ENCODE results near the gene SDK1.

SDK1 gene

DNA sequence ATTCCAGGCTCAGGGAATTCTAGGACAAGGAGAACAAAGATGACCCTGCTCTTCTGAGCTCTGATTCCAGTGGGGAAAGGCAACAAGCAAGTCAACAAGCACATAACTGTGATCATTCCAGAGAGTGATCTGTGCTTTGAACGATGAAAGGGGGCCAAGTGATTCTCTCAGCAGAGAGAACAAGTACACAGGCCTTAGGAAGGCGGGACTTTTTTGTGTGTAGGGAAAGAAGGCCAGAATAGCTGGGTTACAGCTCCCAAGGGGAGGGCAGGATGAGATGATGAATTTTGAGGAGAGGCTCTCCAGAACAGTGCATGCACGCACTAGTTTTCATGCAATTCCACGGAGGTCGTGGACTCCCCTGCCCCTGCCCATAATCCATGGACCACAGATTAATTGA lies 565.2 kb downstream of the SDK1 start:
- DNase-seq, result no peak

DNA sequence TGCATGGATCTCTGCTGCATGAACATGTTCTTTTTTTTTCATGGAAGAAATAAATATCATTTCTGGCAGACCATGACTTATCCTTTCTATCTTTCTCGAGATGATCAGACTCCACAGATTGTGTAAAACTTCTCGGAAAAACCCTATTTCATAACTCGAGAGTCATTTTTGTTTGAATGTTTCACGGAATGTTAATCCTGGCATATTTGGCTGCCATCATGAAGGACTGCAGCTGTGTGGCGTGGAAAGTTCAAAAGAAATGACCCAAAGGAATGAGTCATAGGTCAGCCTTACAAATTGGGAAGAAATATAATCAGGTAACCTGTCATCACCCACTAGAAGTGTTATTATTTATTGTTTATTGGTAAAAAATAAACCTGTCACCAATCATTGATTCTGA lies 566.8 kb downstream of the SDK1 start:
- DNase-seq, result no peak

DNA sequence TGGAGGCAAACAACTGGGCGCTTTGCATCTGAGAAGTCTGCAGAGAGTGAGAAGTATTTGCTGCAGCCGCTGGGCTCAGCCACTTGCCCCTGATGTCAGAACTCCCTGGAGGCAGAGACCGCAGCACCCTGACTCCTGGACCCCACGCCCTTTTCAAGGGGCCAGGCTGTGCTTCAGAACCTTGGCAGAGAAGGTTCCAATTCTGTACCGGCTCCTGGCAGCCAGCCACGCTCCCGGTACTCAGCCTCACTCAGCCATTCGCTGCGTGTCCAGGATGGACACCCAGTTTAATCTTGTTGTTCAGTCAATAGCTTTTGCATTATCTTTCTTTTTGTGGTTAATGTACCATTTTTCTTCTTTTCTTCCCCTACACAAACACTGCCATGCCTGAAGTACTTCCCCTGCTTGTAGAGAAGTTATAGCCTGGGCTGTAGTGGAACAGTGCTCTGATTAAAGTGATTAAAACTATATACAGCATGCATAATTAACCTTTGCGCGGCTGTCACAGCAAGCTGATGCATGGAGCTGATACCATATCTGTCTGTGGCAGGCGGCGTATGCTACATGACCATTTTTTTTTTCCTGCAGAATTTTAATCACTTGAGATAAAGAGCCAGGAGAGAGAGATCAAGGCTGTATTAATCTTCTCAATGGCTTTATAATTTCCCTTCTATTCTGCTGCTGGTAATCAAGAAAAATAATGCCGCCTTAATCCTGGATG lies 578.5 kb downstream of the SDK1 start:
- DNase-seq, result peak in 1 of 56 donors; percentile 8

DNA sequence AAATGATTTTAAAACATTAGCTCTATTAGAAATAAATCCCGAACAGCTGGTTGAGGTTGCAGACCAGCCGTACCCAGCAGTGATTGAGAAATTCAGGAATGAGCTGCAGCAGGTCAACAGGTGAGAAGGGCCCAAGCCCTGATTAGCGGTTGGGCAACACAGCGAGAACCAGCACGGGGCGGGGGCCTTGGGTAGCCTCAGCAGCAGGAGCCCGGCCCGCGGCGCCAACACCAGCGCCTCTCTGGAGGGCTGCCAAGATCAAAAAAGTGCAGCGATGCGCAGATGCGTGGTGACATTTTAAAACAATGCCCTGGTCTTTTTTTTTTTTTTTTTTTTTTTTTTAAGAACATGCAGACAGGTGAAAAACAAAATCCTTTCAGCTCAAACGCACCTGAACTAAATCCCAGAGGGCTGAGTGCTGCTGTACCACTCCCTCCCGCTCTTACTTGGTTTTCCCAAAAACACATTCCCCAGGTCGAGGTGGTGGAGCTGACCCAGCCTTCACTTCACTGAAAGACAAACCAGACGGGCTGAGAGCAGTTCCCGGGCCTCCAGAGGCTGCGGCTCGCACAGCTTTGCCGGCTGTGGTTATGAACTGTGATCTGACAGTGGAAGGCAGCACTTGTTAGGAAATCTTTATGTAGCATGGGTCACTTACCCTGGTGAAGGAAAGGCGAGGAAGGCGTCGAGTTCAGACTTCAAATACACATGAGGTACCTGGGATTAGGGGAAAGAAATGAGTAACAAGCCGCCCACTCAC lies 579.4 kb downstream of the SDK1 start:
- DNase-seq, result no peak

DNA sequence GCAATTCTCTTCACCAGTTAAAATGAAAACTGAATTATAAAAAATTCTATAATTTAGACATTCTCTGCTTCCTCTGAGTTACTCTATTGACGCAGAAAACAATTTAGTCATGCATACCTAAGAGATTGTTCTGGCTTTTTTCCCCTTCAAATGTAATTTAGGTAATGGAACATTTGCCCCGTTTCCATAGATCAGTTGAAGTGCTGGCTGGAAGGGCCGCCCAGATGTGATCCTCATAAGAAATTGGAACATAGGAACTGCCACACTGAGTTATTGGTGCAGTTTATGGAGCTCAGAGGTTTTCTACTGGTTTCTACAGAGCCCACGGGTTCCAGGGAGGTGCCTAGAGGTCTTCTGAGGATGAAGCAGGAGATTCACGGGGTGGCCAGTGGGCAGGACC lies 581.7 kb downstream of the SDK1 start:
- DNase-seq, result no peak

DNA sequence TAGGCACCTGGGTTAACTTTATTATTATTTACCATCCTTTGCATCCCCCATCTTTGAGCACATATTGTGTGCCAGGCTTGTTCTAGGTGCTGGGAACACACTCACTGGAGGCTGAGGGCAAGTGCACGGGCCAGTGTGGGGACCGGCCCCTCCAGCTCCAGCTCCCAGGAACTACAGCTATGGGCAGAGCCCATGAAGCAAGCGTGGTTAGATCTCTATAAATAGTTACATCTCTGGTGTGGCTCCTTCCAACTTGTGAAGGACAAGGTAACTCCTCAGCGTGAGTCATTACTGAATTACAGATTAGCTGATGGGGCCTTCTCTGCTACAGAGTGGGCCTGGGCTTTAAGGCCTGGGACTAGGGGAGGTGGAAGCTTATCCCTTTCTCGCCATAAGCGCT lies 583.5 kb downstream of the SDK1 start:
- DNase-seq, result no peak

DNA sequence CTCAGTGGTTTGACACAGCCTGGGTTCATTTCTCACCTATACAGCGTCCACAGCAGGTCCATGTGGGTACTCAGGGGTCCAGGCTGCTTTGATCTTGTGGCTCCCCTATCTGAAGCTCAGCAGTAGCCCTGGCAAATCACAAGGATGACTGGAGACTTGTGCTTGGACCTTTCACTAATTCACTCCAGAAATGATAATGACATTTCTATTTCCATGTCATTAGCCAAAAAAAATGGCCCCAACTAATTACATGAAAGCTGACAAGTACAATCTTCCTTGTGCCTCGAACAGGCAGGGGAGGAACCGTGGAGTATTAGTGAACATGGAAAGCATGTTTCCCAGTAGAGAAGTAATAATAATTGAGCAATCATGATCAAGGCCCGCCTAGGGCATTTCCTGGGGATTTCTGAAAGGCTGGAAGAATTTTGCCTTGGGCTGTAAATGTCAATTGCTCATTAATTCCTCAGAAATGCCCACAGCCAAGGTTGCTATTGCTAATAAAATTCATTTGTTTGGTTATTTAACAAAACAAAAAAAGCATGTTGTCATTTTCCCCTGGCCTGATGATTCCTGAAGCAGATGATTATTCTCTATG lies 586.1 kb downstream of the SDK1 start:
- no peak for DNase-seq

DNA sequence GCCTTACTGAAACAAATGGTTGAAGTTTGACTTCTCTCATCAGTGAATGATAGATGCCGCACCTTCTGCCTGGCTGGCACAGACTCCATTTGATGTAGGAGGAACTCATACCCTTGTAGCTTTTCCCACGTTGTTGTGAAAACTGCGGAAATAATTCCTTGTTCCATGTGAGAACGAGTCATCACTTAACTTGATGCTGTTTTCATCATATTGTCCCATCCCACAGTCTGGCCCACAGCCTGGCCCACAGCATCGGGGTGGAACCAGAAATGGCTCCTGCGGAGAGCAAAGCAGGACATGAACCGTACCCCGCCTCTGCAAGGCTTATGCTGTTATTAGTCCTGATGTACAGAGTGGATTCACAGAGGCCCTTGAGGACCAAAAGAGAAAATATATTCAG lies 587.0 kb downstream of the SDK1 start:
- DNase-seq, result no peak

DNA sequence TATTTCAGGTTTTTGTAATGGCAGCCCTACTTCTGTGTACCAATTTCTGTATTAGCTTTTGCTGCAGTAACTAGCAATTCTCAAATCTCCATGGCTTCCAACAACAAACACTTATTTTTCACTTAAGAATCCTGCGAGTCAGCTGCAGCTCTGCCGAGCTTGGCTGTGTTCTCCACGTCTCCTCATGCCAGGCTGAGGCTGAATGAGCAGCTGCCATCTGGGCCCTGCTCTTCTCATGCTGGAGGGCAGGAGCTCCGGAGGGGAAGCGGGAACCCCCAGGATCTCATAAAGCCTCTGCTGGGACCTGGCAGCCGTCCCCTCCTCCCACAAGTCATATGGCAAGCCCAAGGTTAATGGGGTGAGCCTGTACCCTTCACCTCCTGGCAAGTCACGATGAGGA lies 591.1 kb downstream of the SDK1 start:
- peak in 10 of 56 donors; percentile 13 to 48 (median 30) for DNase-seq

DNA sequence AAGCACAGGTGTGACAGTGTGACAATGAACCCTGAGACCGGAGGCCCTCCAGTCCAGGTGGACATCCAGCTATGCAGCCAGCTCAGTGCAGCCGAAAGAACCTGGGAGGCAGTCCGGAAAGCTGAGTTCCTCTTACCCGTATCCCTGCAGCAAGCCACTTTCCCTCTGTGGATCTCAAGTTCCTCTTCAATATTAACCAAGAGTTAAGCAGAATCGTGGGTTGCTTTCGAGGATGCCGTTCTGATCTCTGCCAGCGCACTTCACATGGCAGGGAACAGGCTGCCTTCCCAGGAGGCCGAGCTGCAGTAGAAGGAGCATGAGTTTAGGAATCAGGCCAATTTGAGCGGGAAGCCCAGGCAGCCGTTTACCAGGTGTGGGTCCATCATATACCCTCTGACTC lies 591.6 kb downstream of the SDK1 start:
- peak in 1 of 56 donors; percentile 26 for DNase-seq

DNA sequence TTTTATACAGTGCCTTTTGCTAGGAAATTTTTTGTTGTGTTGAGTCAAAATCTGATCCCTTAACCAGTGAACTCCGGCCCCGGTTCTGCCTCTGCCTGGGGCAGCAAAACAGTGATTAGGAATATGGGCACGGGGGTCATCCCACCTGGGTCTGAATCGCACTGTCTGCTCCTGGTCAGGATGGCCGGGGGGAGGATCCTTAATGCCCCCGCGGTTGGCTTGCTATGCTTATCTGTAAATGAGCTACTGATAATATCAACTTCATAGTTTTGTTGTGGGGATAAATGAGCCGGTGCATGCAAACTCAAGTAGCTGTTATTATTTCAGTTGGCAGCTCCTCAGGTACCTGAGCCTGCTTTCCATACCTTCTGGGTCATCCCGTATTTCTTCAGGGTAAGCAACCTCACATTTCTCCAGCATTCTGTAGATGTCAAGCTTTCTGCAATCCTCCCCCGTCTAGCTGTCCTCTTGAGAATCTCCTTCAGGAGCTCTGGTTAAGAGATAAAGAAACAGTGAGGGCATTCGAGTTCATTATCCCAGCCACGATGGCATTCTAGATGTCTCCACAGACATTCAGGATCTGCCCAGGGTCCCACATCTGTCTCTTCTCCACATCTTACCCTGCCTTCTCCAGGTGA lies 592.2 kb downstream of the SDK1 start:
- DNase-seq, result no peak

DNA sequence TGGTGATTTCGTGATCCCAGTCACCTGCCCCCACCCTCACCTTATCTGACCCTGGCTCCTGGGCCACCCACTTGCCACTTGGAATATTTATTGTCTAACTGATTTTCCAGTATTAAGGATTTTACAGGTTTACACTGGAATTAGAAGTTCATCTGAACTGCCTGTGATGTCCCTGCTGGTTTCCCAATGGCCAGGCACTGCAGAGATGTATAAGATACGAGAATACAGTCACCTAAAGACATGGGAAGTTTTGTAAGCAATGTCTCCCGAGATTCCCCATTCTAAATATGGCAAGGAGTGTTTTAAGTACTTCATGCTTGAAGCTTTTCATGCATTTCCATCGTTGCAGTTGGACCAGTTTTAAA lies 592.7 kb downstream of the SDK1 start:
- DNase-seq, result no peak

DNA sequence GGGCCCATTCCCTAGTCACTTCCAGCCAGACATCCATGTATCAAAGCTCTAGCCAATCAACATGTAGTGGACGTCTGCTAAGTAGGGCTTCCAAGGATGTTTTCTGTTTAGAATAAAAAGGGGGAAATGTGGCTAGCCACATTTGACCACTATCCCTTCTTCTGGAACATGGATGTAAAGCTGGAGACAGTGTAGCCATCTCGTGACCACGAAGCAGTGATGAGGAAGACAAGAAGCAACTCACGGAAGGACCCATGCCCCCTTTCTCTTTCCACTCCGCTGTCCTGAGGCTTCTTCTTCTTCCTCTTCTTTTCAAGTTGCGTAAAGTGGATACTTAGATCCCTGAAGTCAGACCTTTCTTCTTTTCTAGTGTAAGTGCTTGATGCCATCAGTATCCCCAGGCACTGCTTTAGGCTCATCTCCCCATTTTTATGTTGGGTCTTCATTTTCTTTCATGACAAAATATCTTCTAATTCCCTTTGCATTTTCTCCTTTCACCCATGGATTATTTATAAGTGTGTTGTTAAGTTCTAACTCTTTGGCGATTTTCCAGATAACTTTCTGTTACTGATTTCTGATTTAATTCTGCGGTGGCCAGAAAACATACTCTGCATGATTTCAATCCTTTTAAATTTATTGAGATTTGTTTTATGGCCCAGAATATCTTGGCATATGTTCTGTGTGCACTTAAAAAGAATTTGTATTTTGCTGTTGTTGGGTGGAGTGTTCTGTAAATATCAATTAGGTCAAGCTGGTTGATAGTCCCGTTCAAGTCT lies 594.5 kb downstream of the SDK1 start:
- no peak for DNase-seq

DNA sequence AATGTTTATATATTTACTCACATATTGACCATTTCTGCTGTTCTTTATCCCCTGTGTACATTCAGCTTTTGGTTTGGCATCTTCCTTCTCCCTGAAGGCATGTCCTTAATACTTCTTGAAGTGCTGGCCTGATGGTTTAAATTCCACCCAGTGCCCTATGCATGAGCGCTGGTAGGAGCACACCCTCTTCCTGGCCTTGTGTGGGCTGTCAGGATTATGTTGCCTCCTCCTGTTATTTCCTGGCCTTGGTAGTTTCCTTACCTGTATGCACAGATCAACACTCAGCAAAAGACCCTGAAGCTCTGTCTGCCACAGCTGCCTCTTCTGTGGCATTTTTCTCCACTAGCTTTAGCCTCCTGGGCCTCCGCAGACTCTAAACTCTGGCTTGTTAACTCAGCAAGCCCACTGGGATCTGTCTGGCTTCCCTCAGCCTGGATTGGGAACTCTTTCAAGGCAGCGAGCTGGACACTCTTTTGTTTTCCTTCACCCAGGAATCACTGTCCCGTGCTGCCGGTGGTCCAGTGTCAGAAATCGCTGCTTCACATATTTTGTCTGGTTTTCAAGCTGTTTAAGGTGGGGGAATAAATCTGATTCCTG lies 595.2 kb downstream of the SDK1 start:
- no peak for DNase-seq

DNA sequence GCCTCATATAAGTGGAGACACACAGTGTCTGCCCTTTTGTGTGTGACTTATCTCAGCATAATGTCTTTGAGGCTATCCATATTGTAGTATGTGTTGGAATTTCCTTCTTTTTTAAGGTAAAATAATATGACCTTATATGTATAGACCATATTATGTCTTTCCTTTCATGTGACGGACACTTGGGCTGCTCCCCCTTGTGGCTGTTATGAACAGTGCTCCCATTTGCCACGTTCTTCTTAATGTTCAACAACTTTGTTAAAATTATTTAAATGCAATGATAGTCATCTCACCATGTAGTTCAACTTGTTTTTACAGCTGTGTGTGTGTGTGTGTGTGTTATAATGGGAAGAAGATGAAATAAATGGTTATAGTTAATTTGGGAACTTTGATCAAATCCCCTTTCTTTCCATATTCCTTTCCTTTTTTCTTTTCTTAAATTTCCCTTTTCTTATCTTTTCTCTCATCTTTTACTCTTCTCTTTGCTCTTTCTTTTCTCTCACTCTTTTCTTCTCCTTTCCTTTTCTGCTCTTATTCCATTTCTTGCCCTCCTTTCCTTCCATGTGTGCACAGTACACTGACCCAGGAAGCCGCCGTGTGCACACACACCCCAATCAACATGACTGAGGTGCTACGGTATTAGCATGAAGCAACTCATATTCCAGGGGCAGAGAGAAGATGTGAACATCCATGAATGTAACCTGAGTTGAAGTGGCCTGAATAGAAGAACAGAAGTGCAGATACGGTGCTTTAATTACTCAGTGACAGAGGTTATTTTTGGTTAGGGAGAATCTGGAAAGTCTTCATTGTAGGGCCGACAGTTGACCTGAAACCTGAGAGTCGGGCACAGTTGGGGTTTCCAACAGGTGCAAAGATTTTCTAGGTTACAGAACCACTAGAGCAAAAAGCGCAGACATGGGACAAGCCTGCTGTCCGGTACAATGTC lies 596.6 kb downstream of the SDK1 start:
- DNase-seq, result peak in 2 of 56 donors; percentile 29 to 41

DNA sequence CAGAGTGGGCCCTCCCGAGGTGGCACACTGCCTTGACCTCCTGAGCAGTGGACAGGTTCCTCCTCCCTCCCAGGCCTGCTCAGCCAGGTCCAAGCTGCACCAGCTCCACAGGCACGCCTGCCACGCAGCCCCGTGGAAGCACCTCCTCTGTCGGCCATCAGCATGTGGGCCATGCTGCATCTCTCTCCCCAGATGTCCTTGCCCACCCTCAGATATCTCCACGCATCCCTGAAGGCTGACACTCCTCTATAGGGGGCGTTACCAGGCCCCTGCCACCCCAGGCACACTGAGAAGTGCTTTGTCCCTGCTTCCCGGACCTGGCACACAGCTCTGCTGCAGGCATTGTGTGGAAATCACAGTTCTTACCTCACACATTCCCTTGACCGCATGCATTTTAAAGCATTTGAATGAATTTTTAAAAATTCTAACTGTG lies 598.5 kb downstream of the SDK1 start:
- no peak for DNase-seq

DNA sequence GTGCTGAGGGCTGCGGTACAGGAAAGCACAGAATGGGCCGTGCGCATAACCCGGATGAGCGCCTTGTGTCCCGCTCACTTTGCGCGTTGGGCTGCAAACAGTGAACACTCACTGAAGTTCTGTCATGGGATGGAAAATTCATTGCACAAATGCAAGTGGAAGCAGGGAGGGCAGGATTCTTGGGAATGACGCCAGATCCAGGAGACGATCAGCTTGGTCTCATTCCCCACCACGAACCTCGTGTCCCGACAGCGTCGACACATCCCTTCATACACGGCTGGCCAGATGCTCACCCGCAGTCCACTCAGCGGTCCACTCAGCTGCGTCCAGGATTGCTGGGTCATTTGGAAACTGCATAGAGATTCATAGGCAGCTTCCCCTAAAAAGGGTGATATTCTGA lies 607.1 kb downstream of the SDK1 start:
- DNase-seq, result no peak

DNA sequence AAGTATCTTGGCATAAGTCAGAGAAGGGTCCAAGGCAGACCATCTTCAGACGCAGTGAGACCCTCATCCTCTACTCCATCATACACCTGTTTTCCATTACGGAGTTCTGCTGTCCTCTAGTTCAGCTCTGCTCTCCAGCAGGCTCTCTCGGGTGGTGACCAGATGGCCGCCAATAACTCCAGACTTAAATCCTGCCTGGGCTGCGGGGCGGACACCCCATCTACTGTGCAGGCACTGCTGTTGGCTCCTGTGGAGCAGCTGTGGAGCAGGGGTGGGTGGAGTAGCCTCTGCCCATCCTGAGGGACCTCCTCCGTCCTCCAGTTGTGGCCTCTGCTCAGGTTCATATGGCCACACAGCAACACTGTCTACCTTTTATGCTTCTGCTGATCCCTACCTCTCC lies 608.1 kb downstream of the SDK1 start:
- DNase-seq, result no peak

DNA sequence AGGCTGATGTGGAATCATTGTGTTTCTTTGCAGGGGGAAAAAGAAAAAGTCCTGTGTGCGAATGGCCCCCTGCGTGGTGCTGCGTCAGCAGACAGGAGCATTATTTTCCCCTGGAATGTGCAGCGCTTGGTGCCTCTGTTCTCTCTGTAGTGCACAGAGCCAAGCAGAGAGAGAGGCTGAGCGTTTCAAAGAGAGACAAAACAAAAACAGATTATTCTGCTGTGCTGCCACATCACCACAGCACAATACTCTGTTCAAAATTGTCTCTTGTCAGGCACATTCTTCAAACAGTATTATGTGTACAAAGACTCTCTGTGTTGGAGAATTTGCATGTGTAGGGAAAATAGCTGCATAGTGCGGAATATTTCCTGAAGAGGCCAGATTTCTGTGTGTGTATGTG lies 609.0 kb downstream of the SDK1 start:
- peak in 44 of 56 donors; percentile 16 to 87 (median 56) for DNase-seq

DNA sequence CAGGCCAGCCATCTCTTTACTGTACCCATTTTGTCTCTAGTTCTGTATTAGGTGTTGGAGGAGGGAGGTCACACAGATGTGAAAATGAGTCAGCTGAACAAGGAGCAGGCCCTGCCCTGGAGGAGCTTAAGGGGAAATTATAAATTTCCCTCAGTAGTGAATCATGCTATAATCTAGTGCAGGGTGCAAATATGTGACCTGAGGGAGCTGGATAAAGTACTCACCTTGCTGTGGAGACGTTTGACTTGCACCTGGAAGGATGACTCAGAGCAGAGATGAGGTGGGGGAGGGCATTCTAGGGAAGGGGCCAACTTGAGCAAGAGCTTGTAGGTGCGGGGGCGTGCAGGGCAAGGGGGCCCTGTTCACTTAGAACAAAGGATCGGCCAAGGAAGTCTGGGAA lies 610.6 kb downstream of the SDK1 start:
- no peak for DNase-seq
